Measurements from ENCODE around the gene SLC26A2.

The SLC26A2 gene

DNA sequence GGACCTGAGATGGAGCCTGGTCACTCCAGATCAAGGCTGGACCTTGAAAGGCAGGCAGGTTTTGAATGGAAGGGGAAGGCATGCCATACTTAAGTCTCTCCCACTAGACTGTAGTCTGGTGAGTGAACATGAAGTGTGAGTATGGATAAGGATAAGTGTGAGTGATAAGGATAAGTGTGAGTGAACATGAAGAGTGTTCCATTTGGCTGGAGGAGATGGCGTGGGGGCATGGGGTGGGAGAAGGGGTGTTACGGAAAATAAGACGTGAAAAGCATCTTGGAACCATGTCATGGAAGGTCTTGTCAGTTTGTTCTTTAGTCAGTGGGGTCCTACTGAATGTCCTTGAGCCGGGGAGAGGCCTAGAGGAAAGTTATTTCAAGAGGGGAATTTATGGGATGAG is 72.8 kb downstream of the SLC26A2 start:
- Histone ChIP-seq H3K36me3 (ENCODE audit: insufficient read depth, low read length) (peaks cover 86% of the 10 kb centered on the region), H3K9me3 (ENCODE audit: low read length) (no peaks in the 10 kb centered on the region), H3K27me3 (ENCODE audit: insufficient read depth, low read length) (no peaks in the 10 kb centered on the region), H3K4me1 (ENCODE audit: insufficient read depth, low read length) (no peaks in the 10 kb centered on the region), H3K4me3 (ENCODE audit: low read length) (no peak overlapping the region), H2AFZ (ENCODE audit: low read depth, low read length) (no peak overlapping the region)

DNA sequence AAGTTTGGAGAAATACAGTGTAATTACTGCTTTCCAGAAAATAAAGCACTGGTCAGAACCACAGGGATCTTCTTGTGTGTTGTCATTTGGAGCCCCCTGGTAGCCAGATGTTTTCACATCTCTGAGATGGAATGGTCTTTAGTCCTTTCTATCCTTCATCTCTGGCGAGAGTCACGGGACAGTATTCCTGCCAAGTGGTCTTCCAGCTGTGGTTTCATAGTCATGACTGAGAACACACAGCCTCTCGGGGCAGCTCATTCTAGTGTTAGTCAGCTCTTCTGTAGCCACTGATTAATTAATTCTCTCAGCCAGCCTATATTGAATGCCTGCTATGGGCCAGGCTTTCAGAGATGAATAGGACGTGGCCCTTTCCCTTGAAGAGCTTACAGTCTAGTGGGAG is 74.1 kb downstream of the SLC26A2 start:
- Histone ChIP-seq H3K9me3 (ENCODE audit: low read length) (no peaks in the 10 kb centered on the region), H3K27me3 (ENCODE audit: insufficient read depth, low read length) (no peaks in the 10 kb centered on the region), H3K4me1 (ENCODE audit: insufficient read depth, low read length) (no peaks in the 10 kb centered on the region), H2AFZ (ENCODE audit: low read depth, low read length) (no peak overlapping the region), H3K4me3 (ENCODE audit: low read length) (no peak overlapping the region), H3K36me3 (ENCODE audit: insufficient read depth, low read length) (peaks cover 95% of the 10 kb centered on the region)

DNA sequence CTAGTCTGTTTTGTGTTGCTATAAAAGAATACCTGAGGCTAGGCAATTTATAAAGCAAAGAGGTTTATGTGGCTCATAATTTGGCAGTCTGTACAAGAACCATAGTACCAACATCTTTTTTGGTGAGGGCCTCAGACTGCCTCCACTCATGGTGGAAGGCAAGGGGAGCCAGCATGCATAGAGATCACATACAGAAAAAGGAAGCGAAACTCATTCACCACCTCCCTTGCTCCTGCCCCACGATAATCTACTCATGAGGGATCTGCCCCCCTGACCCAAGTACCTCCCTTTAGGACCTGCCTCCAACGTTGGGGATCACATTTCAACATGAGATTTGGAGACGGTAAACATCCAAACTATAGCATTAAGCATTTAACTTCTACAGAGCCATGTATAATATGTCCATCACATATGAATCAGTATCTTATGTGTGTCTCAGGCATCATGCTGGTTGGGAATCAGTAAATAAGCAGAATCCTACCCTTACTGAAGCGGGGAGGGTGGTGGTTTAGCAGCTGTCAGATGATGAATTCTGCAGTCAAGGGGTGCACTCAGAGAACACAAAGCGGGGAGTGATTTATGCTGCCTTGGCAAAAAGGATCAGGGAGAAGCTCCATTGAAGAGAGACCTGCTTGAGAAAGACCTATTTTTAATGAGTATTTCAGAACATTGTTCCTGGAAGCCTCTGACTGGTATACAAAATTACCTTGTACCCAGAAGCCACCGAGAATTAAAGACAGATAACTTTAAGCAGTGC is 74.8 kb downstream of the SLC26A2 start:
- Histone ChIP-seq H3K27me3 (ENCODE audit: insufficient read depth, low read length) (no peaks in the 10 kb centered on the region), H3K36me3 (ENCODE audit: insufficient read depth, low read length) (peaks cover 94% of the 10 kb centered on the region), H3K4me3 (ENCODE audit: low read length) (no peak overlapping the region), H3K9me3 (ENCODE audit: low read length) (no peaks in the 10 kb centered on the region), H3K4me1 (ENCODE audit: insufficient read depth, low read length) (no peaks in the 10 kb centered on the region), H2AFZ (ENCODE audit: low read depth, low read length) (no peak overlapping the region)

DNA sequence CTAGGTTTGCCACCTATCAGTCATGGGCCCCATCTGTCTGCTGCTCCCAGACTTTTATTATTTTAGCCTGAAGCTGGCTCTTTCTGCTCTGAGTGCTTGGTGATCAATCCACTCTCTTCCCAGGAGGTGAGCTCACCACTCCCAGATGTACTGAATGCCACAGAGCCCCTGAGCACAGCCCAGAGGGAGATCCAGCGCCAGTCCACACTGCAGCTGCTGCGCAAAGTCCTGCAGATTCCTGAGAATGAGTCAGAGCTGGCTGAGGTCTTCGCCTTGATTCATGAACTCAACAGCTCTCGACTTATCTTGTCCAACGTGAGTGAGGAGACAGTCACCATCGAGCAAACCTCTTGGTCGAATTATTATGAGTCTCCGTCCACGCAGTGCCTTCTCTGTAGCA is 76.0 kb downstream of the SLC26A2 start:
- no peak overlapping the region for H2AFZ ChIP-seq (ENCODE audit: low read depth, low read length)
- no peaks in the 10 kb centered on the region for H3K4me1 ChIP-seq (ENCODE audit: insufficient read depth, low read length)
- H3K36me3 ChIP-seq (ENCODE audit: insufficient read depth, low read length), result peaks cover 94% of the 10 kb centered on the region
- no peaks in the 10 kb centered on the region for H3K9me3 ChIP-seq (ENCODE audit: low read length)
- H3K4me3 ChIP-seq (ENCODE audit: low read length), result no peak overlapping the region
- H3K27me3 ChIP-seq (ENCODE audit: insufficient read depth, low read length), result no peaks in the 10 kb centered on the region

All from neuron (in vitro differentiated cells).